H1 (cell line): ENCODE data around the gene PACSIN1. TPM values are rescaled to one million over a fixed set of nuclear protein-coding genes. Genes with fewer than 3 reads are reported as not detected.
A peak's percentile ranks its signal among the peaks of the same experiment; 100 is the strongest.

ENCODE experiments used
- CTCF ChIA-PET: fragments of 300-600 bp; sonication (Branson Sonifier 250); formaldehyde crosslinking; loops from one replicate; lab custom pipeline; 2021; ENCODE audit not compliant: partially characterized antibody; lab: Charles Lee
- POLR2A ChIA-PET: fragments of 300-600 bp; sonication (Branson Sonifier 250); formaldehyde crosslinking; loops from one replicate; lab custom pipeline; 2021; ENCODE audit warnings: inconsistent platforms; ENCODE audit not compliant: partially characterized antibody; lab: Charles Lee
- DNase-seq, 2 experiments: peaks; one replicate each; pipeline versions ENCODE4 v3.0.0 to v3.0.0-alpha.2; 2010 to 2022; ENCODE audit warnings: low spot score in 2 of 2, low read depth in 1 of 2, mixed read lengths in 1 of 2
- FAIRE-seq: peaks from 2 replicates; lab custom pipeline; 2011; peaks lifted over from hg19 to GRCh38; lab: Jason Lieb, UNC
- H2AFZ ChIP-seq: 2 replicates; pipeline ENCODE4 v1.8.1; 2012; ENCODE audit warnings: low read length, inconsistent platforms
- H2AK5ac ChIP-seq: 2 replicates; pipeline ENCODE4 v1.6.1; 2013; ENCODE audit warnings: low read depth, low read length
- H2BK120ac ChIP-seq: replicated peaks from 2 replicates; pipeline ENCODE3; 2013; ENCODE audit warnings: low read depth, low read length, inconsistent platforms
- H2BK12ac ChIP-seq: 2 replicates; pipeline ENCODE4 v1.6.1; 2013; ENCODE audit warnings: low read depth, low read length
- H2BK15ac ChIP-seq: 2 replicates; pipeline ENCODE4 v1.6.1; 2013; ENCODE audit warnings: low read length
- H2BK20ac ChIP-seq: 2 replicates; pipeline ENCODE4 v1.6.1; 2013; ENCODE audit warnings: low read length
- H2BK5ac ChIP-seq: 2 replicates; pipeline ENCODE4 v1.6.1; 2013; ENCODE audit warnings: low read depth, low read length
- H3K14ac ChIP-seq: 2 replicates; pipeline ENCODE4 v1.6.1; 2013; ENCODE audit warnings: inconsistent platforms; ENCODE audit not compliant: insufficient read length
- H3K18ac ChIP-seq: 2 replicates; pipeline ENCODE4 v1.6.1; 2013; ENCODE audit warnings: low read length; ENCODE audit errors: extremely low read depth
- H3K23ac ChIP-seq: 2 replicates; pipeline ENCODE4 v1.6.1; 2013; ENCODE audit warnings: inconsistent platforms; ENCODE audit not compliant: insufficient read length
- H3K23me2 ChIP-seq: 2 replicates; pipeline ENCODE4 v1.6.1; 2013; ENCODE audit warnings: low read depth, low read length
- H3K27ac ChIP-seq: 2 replicates; pipeline ENCODE4 v1.6.1; 2011; ENCODE audit warnings: low read depth, low read length, inconsistent platforms
- H3K27me3 ChIP-seq, 4 experiments: replicated peaks in 1 of 4; 1 replicate in 1 of 4; 2 replicates in 3 of 4; pipeline versions ENCODE4 v1.6.1 to v1.8.1; 2011 to 2013; ENCODE audit warnings: low read length in 3 of 4, mild to moderate bottlenecking in 3 of 4, inconsistent platforms in 2 of 4, mixed read lengths in 2 of 4, moderate library complexity in 1 of 4; ENCODE audit not compliant: control insufficient read depth in 3 of 4, insufficient read depth in 3 of 4; ENCODE audit errors: extremely low read depth in 1 of 4
- H3K36me3 ChIP-seq, 4 experiments: 2 replicates each; pipeline versions ENCODE4 v1.6.1 to v1.8.1; 2011 to 2013; ENCODE audit warnings: mild to moderate bottlenecking in 4 of 4, low read length in 3 of 4, moderate library complexity in 2 of 4, control low read depth in 1 of 4, inconsistent platforms in 1 of 4; ENCODE audit not compliant: insufficient read depth in 4 of 4, control insufficient read depth in 2 of 4
- H3K4ac ChIP-seq: replicated peaks from 2 replicates; pipeline ENCODE3; 2013; ENCODE audit warnings: low read length, low read depth, mixed read lengths, inconsistent platforms; ENCODE audit not compliant: insufficient read length
- H3K4me1 ChIP-seq, 4 experiments: replicated peaks in 1 of 4; 1 replicate in 1 of 4; 2 replicates in 3 of 4; pipeline versions ENCODE4 v1.6.1 to v1.8.1; 2011 to 2013; ENCODE audit warnings: low read length in 3 of 4, inconsistent platforms in 2 of 4, mixed read lengths in 1 of 4; ENCODE audit not compliant: insufficient read depth in 4 of 4, control insufficient read depth in 3 of 4
- H3K4me2 ChIP-seq, 2 experiments: 2 replicates each; pipeline versions ENCODE4 v1.6.1 to v1.8.1; 2011 to 2013; ENCODE audit warnings: low read depth in 2 of 2, low read length in 2 of 2, control low read depth in 1 of 2, inconsistent platforms in 1 of 2, mild to moderate bottlenecking in 1 of 2; ENCODE audit not compliant: insufficient read depth in 1 of 2
- H3K4me3 ChIP-seq, 4 experiments: fragments of 200-600, 300-600 bp in 1 of 4; sonication (generic), shearing (Covaris generic), sonication (Bioruptor Twin) in 1 of 4; 2 replicates each; pipeline versions ENCODE4 v1.5.1 to v1.8.1; 2011 to 2016; ENCODE audit warnings: low read length in 4 of 4, low read depth in 3 of 4, control low read depth in 2 of 4, inconsistent platforms in 2 of 4, mild to moderate bottlenecking in 2 of 4, mixed read lengths in 1 of 4, moderate library complexity in 1 of 4; ENCODE audit not compliant: insufficient read depth in 2 of 4; ENCODE audit errors: extremely low read depth in 1 of 4
- H3K56ac ChIP-seq: replicated peaks from 2 replicates; pipeline ENCODE3; 2013; ENCODE audit warnings: low read depth, mild to moderate bottlenecking, mixed read lengths, low read length, inconsistent platforms; ENCODE audit not compliant: insufficient read length
- H3K79me1 ChIP-seq: 2 replicates; pipeline ENCODE4 v1.6.1; 2013; ENCODE audit warnings: low read depth, low read length, control low read depth
- H3K79me2 ChIP-seq, 2 experiments: 2 replicates each; pipeline versions ENCODE4 v1.6.1 to v1.8.1; 2012 to 2013; ENCODE audit warnings: low read length in 2 of 2, mild to moderate bottlenecking in 2 of 2, inconsistent platforms in 1 of 2; ENCODE audit not compliant: insufficient read depth in 2 of 2, control insufficient read depth in 1 of 2
- H3K9ac ChIP-seq, 4 experiments: replicated peaks in 1 of 4; 1 replicate in 1 of 4; 2 replicates in 3 of 4; pipeline versions ENCODE4 v1.6.1 to v1.8.1; 2011 to 2013; ENCODE audit warnings: low read depth in 3 of 4, low read length in 3 of 4, control low read depth in 2 of 4, mild to moderate bottlenecking in 2 of 4, moderate library complexity in 2 of 4, inconsistent platforms in 1 of 4; ENCODE audit errors: extremely low read depth in 1 of 4
- H3K9me3 ChIP-seq, 2 experiments: 2 replicates each; pipeline versions ENCODE4 v1.6.1 to v1.8.1; 2012 to 2013; ENCODE audit warnings: mild to moderate bottlenecking in 2 of 2, moderate library complexity in 2 of 2, control low read depth in 1 of 2, inconsistent platforms in 1 of 2, low read depth in 1 of 2, low read length in 1 of 2, mixed read lengths in 1 of 2; ENCODE audit not compliant: insufficient read depth in 2 of 2
- H4K20me1 ChIP-seq, 2 experiments: replicated peaks in 1 of 2; 2 replicates each; pipeline versions ENCODE3 to v1.8.1; 2011 to 2013; ENCODE audit warnings: inconsistent platforms in 2 of 2, low read length in 2 of 2, mild to moderate bottlenecking in 1 of 2; ENCODE audit not compliant: insufficient read depth in 2 of 2, control insufficient read depth in 1 of 2
- H4K5ac ChIP-seq: 2 replicates; pipeline ENCODE4 v1.6.1; 2013; ENCODE audit warnings: low read length, low read depth, mixed read lengths, inconsistent platforms; ENCODE audit not compliant: insufficient read length
- H4K8ac ChIP-seq: 2 replicates; pipeline ENCODE4 v1.8.0; 2013; ENCODE audit warnings: mild to moderate bottlenecking, moderate library complexity, low read length, inconsistent platforms; ENCODE audit not compliant: insufficient read depth; ENCODE audit errors: extremely low read depth
- H4K91ac ChIP-seq: replicated peaks from 2 replicates; pipeline ENCODE3; 2013; ENCODE audit warnings: low read length, mixed read lengths, inconsistent platforms; ENCODE audit not compliant: insufficient read length
- BRCA1 ChIP-seq: IDR thresholded peaks from 2 replicates; pipeline ENCODE4 v1.6.1; 2012; ENCODE audit warnings: low read depth, low read length, improper control_type of control experiment
- CREB1 ChIP-seq: IDR thresholded peaks from 2 replicates; pipeline ENCODE4 v1.6.1; 2012; ENCODE audit warnings: inconsistent platforms
- CTBP2 ChIP-seq: IDR thresholded peaks from 2 replicates; pipeline ENCODE4 v1.7.0; 2011; ENCODE audit warnings: borderline replicate concordance, mild to moderate bottlenecking, moderate library complexity, mixed read lengths, low read length; ENCODE audit not compliant: insufficient read depth, insufficient read length
- EGR1 ChIP-seq: IDR thresholded peaks from 2 replicates; pipeline ENCODE4 v1.6.1; 2011; ENCODE audit warnings: low read depth, low read length, borderline replicate concordance
- EP300 ChIP-seq, 2 experiments: IDR thresholded peaks; 1 replicate in 1 of 2; 2 replicates in 1 of 2; pipeline ENCODE4 v1.6.1; 2011 to 2012; ENCODE audit warnings: low read depth in 2 of 2, low read length in 2 of 2, mild to moderate bottlenecking in 2 of 2, borderline replicate concordance in 1 of 2, inconsistent platforms in 1 of 2, moderate library complexity in 1 of 2
- EZH2 ChIP-seq: fragments of 200-600 bp; sonication (generic); IDR thresholded peaks from 2 replicates; pipeline ENCODE4 v1.7.1; 2012; ENCODE audit warnings: low read depth, mild to moderate bottlenecking, moderate library complexity, low read length, inconsistent platforms; ENCODE audit not compliant: severe bottlenecking
- HDAC6 ChIP-seq: IDR thresholded peaks from one replicate; pipeline ENCODE4 v1.7.1; 2012; ENCODE audit warnings: low read depth, mild to moderate bottlenecking, inconsistent platforms, low read length, moderate library complexity
- JUND ChIP-seq: IDR thresholded peaks from 2 replicates; pipeline ENCODE4 v1.6.1; 2011; ENCODE audit warnings: mild to moderate bottlenecking, improper control_type of control experiment, low read length
- KDM4A ChIP-seq: IDR thresholded peaks from one replicate; pipeline ENCODE4 v1.7.1; 2012; ENCODE audit warnings: low read depth, mild to moderate bottlenecking, moderate library complexity, low read length, inconsistent platforms; ENCODE audit not compliant: severe bottlenecking
- KDM5A ChIP-seq: fragments of 200-600 bp; IDR thresholded peaks from 2 replicates; pipeline ENCODE4 v1.7.1; 2012; ENCODE audit warnings: mild to moderate bottlenecking, low read length, inconsistent platforms, mixed read lengths
- NRF1 ChIP-seq: IDR thresholded peaks from 2 replicates; pipeline ENCODE4 v1.6.1; 2011; ENCODE audit warnings: mild to moderate bottlenecking, low read depth, low read length, improper control_type of control experiment
- WGBS, 2 experiments: shearing (Covaris generic) in 1 of 2; methylation state at CpG; one replicate each; pipeline versions ENCODE4 v1.1.6 to v1.1.7; 2013 to 2015; ENCODE audit warnings: low lambda C conversion rate in 2 of 2, mixed read lengths in 2 of 2, inconsistent platforms in 1 of 2, low coverage in 1 of 2, missing lambda C conversion rate in 1 of 2; ENCODE audit not compliant: insufficient replicate concordance in 2 of 2, insufficient coverage in 1 of 2, insufficient read length in 1 of 2; ENCODE audit errors: extremely low coverage in 1 of 2, missing lambda C conversion rate in 1 of 2; 5-methylcytosine and 5-hydroxymethylcytosine counted together
- polyA plus RNA-seq, 7 experiments: library from polyadenylated mRNA; depleted of rRNA in 3 of 7; stranded (reverse) in 5 of 7; unstranded in 2 of 7; fragments of >200 nt in 5 of 7; fragments of 200-250 nt in 2 of 7; gene quantifications; 1 replicate in 5 of 7; 2 replicates in 1 of 7; 4 replicates in 1 of 7; pipeline versions ENCODE4 v1.2.1 to v1.2.3, GENCODE V29; 2011 to 2013; ENCODE audit warnings: missing spikeins in 2 of 7, mixed read lengths in 2 of 7
- total RNA-seq: library from RNA; stranded (reverse); fragmentation: NEBNext Ultra II Directional; extraction: Animal tissue kit (Norgen Biotek cat#: 25700); gene quantifications from 2 replicates; pipeline ENCODE4 v1.2.1, GENCODE V29; 2021

Gene PACSIN1
- total and polyA plus RNA-seq, 2 of the 8 experiments (the other 6 are each of a cell fraction or from before 2014, with no cell fraction given), result 5.9 to 11.1 TPM

GRCh38 chr6:34463849-34464248 lies 2.0 kb upstream of the PACSIN1 start:
- H3K18ac ChIP-seq, result no peak overlapping the region
- no peak overlapping the region for H3K23ac ChIP-seq
- no peak overlapping the region for H2BK15ac ChIP-seq
- H3K27me3 ChIP-seq, result peaks cover 0 to 11% (median 8%) of the 10 kb centered on the region in 4 experiments; a peak in 4 of 7 replicates
- DNase-seq (no peak), FAIRE-seq (no peak)
- H3K27ac ChIP-seq, result no peak overlapping the region
- peak overlapping the region; percentile 38; the same call in 1 of the 2 replicates for H2BK20ac ChIP-seq
- H3K23me2 ChIP-seq, result peaks cover 14% of the 10 kb centered on the region
- H4K8ac ChIP-seq, result no peak overlapping the region
- no peak overlapping the region for H3K4ac ChIP-seq
- H4K20me1 ChIP-seq, result no peaks in the 10 kb centered on the region
- POLR2A ChIA-PET, result interaction anchor here (0.6 to 0.8 kb wide), 2 partner anchors 27 to 48 kb away, joined by 3 to 5 read pairs; no protein-coding TSS in a partner anchor
- H2AK5ac ChIP-seq, result 0 out of 2 replicates have a peak overlapping the region, but pooled peaks have one; percentile 7
- H2BK120ac ChIP-seq, result no peak overlapping the region
- H2AFZ ChIP-seq, result no peak overlapping the region
- H3K14ac ChIP-seq, result no peak overlapping the region
- H3K9me3 ChIP-seq, result no peaks in the 10 kb centered on the region
- H2BK5ac ChIP-seq, result no peak overlapping the region; the same call in 1 of the 2 replicates
- no peaks in the 10 kb centered on the region for H3K79me2 ChIP-seq
- no peaks in the 10 kb centered on the region for H3K79me1 ChIP-seq
- H2BK12ac ChIP-seq, result peak overlapping the region; percentile 82; the same call in 1 of the 2 replicates
- H4K5ac ChIP-seq, result no peak overlapping the region
- 89% methylated on average over 4 of the region's 4 CpGs; no CpG with 5 or more reads in 1 of the 2 experiments for WGBS, 2 experiments
- no peak overlapping the region for H3K9ac ChIP-seq
- no peak overlapping the region for H3K56ac ChIP-seq
- peak overlapping the region; percentile 38 for H4K91ac ChIP-seq
- H3K36me3 ChIP-seq, result no peaks in the 10 kb centered on the region
- no peak overlapping the region for H3K4me3 ChIP-seq
- CTCF ChIA-PET, result interaction anchor here (0.6 to 13.0 kb wide), 4 partner anchors 48 to 337 kb away, joined by 3 to 213 read pairs (median 3); no protein-coding TSS in a partner anchor
- no peak overlapping the region for H3K4me2 ChIP-seq
- H3K4me1 ChIP-seq, result peaks cover 0 to 14% (median 8%) of the 10 kb centered on the region in 4 experiments; a peak in 6 of 7 replicates
- TF ChIP-seq KDM5A, result no peak
- no peak for TF ChIP-seq EZH2
- no peak for TF ChIP-seq CTBP2
- no peak for TF ChIP-seq JUND
- TF ChIP-seq EGR1, result no peak
- no peak for TF ChIP-seq KDM4A
- no peak for TF ChIP-seq EP300 (IDR thresholded peaks at IDR 0.05; ENCODE audit: borderline replicate concordance in 1 of 2, low read depth in 2 of 2, low read length in 2 of 2)
- no peak for TF ChIP-seq HDAC6
- no peak for TF ChIP-seq NRF1
- TF ChIP-seq BRCA1, result no peak
- no peak for TF ChIP-seq CREB1
